Measurements from ENCODE around the gene DENND1B. TPM values are rescaled to one million over a fixed set of nuclear protein-coding genes. Genes with fewer than 3 reads are reported as not detected.

The DENND1B gene
- total and polyA plus RNA-seq, 2 of the 8 experiments (the other 6 are each of a cell fraction or from before 2014, with no cell fraction given), result 0.74 to 3.3 TPM

DNA sequence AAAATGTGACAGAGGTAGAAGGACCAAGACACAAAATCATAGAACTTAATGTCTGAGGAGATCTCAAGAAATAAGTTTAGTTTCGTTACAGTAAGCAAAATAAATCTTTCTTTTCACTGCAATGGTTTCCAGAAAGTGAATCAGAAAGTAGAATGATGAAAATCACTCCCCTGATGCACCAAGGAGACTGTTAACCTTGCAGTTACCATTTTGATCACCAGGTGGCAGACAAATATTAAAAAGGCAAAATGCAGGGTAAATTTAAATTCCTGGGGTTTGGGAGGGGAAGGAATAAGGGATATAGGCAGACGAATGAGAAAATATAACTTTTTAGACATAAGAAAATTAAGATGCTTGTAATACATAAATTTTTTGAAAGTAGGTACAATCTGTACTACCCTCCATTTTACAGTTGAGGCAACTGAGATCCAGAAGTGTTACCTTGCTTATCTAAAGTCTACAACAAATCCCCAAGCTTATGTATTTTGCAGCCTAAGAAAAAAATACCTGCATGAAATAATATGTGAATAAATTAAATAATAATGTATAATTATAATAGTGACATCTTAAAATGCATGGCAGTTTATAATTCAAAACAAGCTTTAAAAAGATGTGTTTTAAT lies 254.1 kb downstream of the DENND1B start:
- no peaks in the 10 kb centered on the region for H3K4me1 ChIP-seq (replicated peaks in 1 of 4; ENCODE audit: control insufficient read depth in 3 of 4, insufficient read depth in 4 of 4, low read length in 3 of 4)
- H4K8ac ChIP-seq (ENCODE audit: extremely low read depth, insufficient read depth, low read length), result no peak overlapping the region
- DNase-seq (ENCODE audit: low read depth in 1 of 2, low spot score in 2 of 2), result no peak
- no peak overlapping the region for H2BK120ac ChIP-seq (replicated peaks; ENCODE audit: low read depth, low read length)
- POLR2A ChIA-PET (ENCODE audit: partially characterized antibody), result no interaction called here
- no peak overlapping the region for H3K56ac ChIP-seq (replicated peaks; ENCODE audit: insufficient read length, low read depth, low read length)
- no peak overlapping the region for H3K4ac ChIP-seq (replicated peaks; ENCODE audit: insufficient read length, low read depth, low read length)
- H4K20me1 ChIP-seq (replicated peaks in 1 of 2; ENCODE audit: control insufficient read depth in 1 of 2, insufficient read depth in 2 of 2, low read length in 2 of 2), result no peaks in the 10 kb centered on the region
- CTCF ChIA-PET (ENCODE audit: partially characterized antibody), result interaction anchor here (0.7 to 2.8 kb wide), 22 partner anchors 8 to 1180 kb away, joined by 3 to 29 read pairs (median 4); partner anchors contain the start of genes C1orf53 and LHX9
- 24% methylated on average over 2 of the region's 2 CpGs; no CpG with 5 or more reads in 1 of the 2 experiments for WGBS, 2 experiments (ENCODE audit: extremely low coverage in 1 of 2, insufficient coverage in 1 of 2, insufficient read length in 1 of 2, insufficient replicate concordance in 2 of 2, low coverage in 1 of 2, low lambda C conversion rate in 2 of 2, missing lambda C conversion rate in 1 of 2)
- H2BK12ac ChIP-seq (ENCODE audit: low read depth, low read length), result no peak overlapping the region
- no peak overlapping the region for H3K4me3 ChIP-seq (ENCODE audit: extremely low read depth in 1 of 4, insufficient read depth in 2 of 4, low read depth in 3 of 4, low read length in 4 of 4)
- no peaks in the 10 kb centered on the region for H3K36me3 ChIP-seq (ENCODE audit: control insufficient read depth in 2 of 4, insufficient read depth in 4 of 4, low read length in 3 of 4)
- no peaks in the 10 kb centered on the region for H3K27me3 ChIP-seq (replicated peaks in 1 of 4; ENCODE audit: control insufficient read depth in 3 of 4, extremely low read depth in 1 of 4, insufficient read depth in 3 of 4, low read length in 3 of 4)
- no peaks in the 10 kb centered on the region for H3K79me1 ChIP-seq (ENCODE audit: low read depth, low read length)
- H2AK5ac ChIP-seq (ENCODE audit: low read depth, low read length), result no peak overlapping the region
- H3K9ac ChIP-seq (replicated peaks in 1 of 4; ENCODE audit: extremely low read depth in 1 of 4, low read depth in 3 of 4, low read length in 3 of 4), result no peak overlapping the region
- no peak overlapping the region for H2AFZ ChIP-seq (ENCODE audit: low read length)
- no peak overlapping the region for H2BK5ac ChIP-seq (ENCODE audit: low read depth, low read length)
- H3K79me2 ChIP-seq (ENCODE audit: control insufficient read depth in 1 of 2, insufficient read depth in 2 of 2, low read length in 2 of 2), result no peaks in the 10 kb centered on the region
- no peak for FAIRE-seq
- H3K4me2 ChIP-seq (ENCODE audit: insufficient read depth in 1 of 2, low read depth in 2 of 2, low read length in 2 of 2), result no peak overlapping the region
- H2BK15ac ChIP-seq (ENCODE audit: low read length), result no peak overlapping the region
- H3K18ac ChIP-seq (ENCODE audit: extremely low read depth, low read length), result no peak overlapping the region
- TF ChIP-seq, protein P1, sequence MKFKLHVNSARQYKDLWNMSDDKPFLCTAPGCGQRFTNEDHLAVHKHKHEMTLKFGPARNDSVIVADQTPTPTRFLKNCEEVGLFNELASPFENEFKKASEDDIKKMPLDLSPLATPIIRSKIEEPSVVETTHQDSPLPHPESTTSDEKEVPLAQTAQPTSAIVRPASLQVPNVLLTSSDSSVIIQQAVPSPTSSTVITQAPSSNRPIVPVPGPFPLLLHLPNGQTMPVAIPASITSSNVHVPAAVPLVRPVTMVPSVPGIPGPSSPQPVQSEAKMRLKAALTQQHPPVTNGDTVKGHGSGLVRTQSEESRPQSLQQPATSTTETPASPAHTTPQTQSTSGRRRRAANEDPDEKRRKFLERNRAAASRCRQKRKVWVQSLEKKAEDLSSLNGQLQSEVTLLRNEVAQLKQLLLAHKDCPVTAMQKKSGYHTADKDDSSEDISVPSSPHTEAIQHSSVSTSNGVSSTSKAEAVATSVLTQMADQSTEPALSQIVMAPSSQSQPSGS (IDR thresholded peaks at IDR 0.05; ENCODE audit: low read length), result no peak
- no peak for TF ChIP-seq RFX5 (IDR thresholded peaks at IDR 0.05; ENCODE audit: borderline replicate concordance, low read depth, low read length)
- TF ChIP-seq CTCF (IDR thresholded peaks at IDR 0.05; ENCODE audit: control extremely low read depth in 1 of 3, insufficient read depth in 1 of 3, low read depth in 1 of 3, low read length in 3 of 3), result peak in 2 of 3 experiments; percentile 57 to 68; a peak in 3 of 4 replicates
- TF ChIP-seq TBP (IDR thresholded peaks at IDR 0.05; ENCODE audit: low read depth, low read length), result no peak
- TF ChIP-seq CREB1 (IDR thresholded peaks at IDR 0.05), result no peak
- TF ChIP-seq RAD21 (IDR thresholded peaks at IDR 0.05 in 1 of 2, conservative IDR thresholded peaks at IDR 0.05 in 1 of 2; ENCODE audit: low read depth in 2 of 2, low read length in 2 of 2), result peak; percentile 76
- no peak for TF ChIP-seq TAF7 (optimal IDR thresholded peaks at IDR 0.05; ENCODE audit: borderline replicate concordance, low read depth, low read length)
- H3K14ac ChIP-seq (ENCODE audit: insufficient read length), result no peak overlapping the region
- H2BK20ac ChIP-seq (ENCODE audit: low read length), result no peak overlapping the region
- no peaks in the 10 kb centered on the region for H3K23me2 ChIP-seq (ENCODE audit: low read depth, low read length)
- H3K27ac ChIP-seq (ENCODE audit: low read depth, low read length), result no peak overlapping the region
- H3K23ac ChIP-seq (ENCODE audit: insufficient read length), result no peak overlapping the region
- H3K9me3 ChIP-seq (ENCODE audit: insufficient read depth in 2 of 2, low read depth in 1 of 2, low read length in 1 of 2), result no peaks in the 10 kb centered on the region
- no peak overlapping the region for H4K91ac ChIP-seq (replicated peaks; ENCODE audit: insufficient read length, low read length)
- H4K5ac ChIP-seq (ENCODE audit: insufficient read length, low read depth, low read length), result no peak overlapping the region

All from H1 (cell line).